SK-N-SH treated with all-trans-retinoic acid at 6 μM for 48 hours (cell line): ENCODE results near the gene LIG1.

Source experiments
- BACH2 ChIP-seq: fragments of 250-450 bp; sonication (Bioruptor Pico); IDR thresholded peaks from 2 replicates; pipeline ENCODE4 v1.9.0; 2021; ENCODE audit warnings: mild to moderate bottlenecking, borderline replicate concordance
- CSDC2 ChIP-seq: fragments of 250-450 bp; sonication (Bioruptor Pico); IDR thresholded peaks from 2 replicates; pipeline ENCODE4 v1.5.0; 2020; ENCODE audit warnings: mild to moderate bottlenecking, moderate library complexity
- ISL1 ChIP-seq: fragments of 250-450 bp; sonication (Bioruptor Pico); IDR thresholded peaks from 2 replicates; pipeline ENCODE4 v2.1.2; 2022; ENCODE audit warnings: mild to moderate bottlenecking, moderate library complexity
- OSR1 ChIP-seq: fragments of 250-450 bp; sonication (Bioruptor Pico); IDR thresholded peaks from 2 replicates; pipeline ENCODE4 v1.8.0; 2022; ENCODE audit warnings: moderate library complexity, mild to moderate bottlenecking, inconsistent platforms
- ZC3H10 ChIP-seq: fragments of 250-450 bp; sonication (Bioruptor Pico); IDR thresholded peaks from 2 replicates; pipeline ENCODE4 v1.5.1; 2021; ENCODE audit warnings: mild to moderate bottlenecking, moderate library complexity
- ZFP30 ChIP-seq: fragments of 450-650 bp; formaldehyde crosslinking; IDR thresholded peaks from 2 replicates; pipeline ENCODE4 v1.5.0; 2022; ENCODE audit warnings: mild to moderate bottlenecking, moderate library complexity
- ZNF565 ChIP-seq: fragments of 450-650 bp; formaldehyde crosslinking; conservative IDR thresholded peaks from 2 replicates; pipeline ENCODE4 v1.5.0; 2020; ENCODE audit warnings: low read depth, mild to moderate bottlenecking, moderate library complexity
- ZNF70 ChIP-seq: fragments of 450-650 bp; formaldehyde crosslinking; IDR thresholded peaks from 2 replicates; pipeline ENCODE4 v1.5.0; 2020; ENCODE audit warnings: mild to moderate bottlenecking, moderate library complexity
- TF ChIP-seq, protein P1 (sequence below): fragments of 250-450 bp; sonication (Bioruptor Pico); IDR thresholded peaks from 2 replicates; pipeline ENCODE4 v1.8.0; 2020; ENCODE audit warnings: mild to moderate bottlenecking, moderate library complexity, borderline replicate concordance
- TF ChIP-seq, protein P2 (sequence below): fragments of 250-450 bp; sonication (Bioruptor Pico); IDR thresholded peaks from 2 replicates; pipeline ENCODE4 v1.5.1; 2020; ENCODE audit warnings: low read depth, mild to moderate bottlenecking, moderate library complexity

DNA sequence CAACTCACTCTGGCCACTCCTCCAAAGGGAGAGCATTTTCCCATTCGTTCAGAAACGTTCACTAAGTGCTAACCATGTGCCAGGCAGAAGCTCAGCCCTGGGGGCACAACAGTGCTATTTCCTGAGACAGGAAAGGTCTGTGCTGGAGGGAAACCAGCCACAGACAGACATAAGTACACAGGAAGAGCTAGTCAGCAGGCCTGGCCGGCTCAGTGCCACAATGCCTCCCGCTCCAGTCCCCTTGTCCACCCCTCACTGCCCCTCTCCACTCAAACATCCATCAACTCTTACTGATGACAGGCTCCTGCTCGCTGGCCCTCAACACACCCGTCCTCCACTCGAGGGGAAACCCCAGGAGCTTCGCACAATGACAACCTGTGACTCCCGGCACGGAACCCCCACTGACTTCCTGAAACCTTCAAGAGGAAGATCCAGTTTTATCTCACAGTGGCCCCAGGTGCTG, 48.2 kb downstream of the LIG1 start:
- no peak for TF ChIP-seq ZFP30 (CRISPR knock-in tag)
- no peak for TF ChIP-seq ZC3H10 (CRISPR knock-in tag)
- no peak for TF ChIP-seq CSDC2 (CRISPR knock-in tag)
- TF ChIP-seq, protein P1, sequence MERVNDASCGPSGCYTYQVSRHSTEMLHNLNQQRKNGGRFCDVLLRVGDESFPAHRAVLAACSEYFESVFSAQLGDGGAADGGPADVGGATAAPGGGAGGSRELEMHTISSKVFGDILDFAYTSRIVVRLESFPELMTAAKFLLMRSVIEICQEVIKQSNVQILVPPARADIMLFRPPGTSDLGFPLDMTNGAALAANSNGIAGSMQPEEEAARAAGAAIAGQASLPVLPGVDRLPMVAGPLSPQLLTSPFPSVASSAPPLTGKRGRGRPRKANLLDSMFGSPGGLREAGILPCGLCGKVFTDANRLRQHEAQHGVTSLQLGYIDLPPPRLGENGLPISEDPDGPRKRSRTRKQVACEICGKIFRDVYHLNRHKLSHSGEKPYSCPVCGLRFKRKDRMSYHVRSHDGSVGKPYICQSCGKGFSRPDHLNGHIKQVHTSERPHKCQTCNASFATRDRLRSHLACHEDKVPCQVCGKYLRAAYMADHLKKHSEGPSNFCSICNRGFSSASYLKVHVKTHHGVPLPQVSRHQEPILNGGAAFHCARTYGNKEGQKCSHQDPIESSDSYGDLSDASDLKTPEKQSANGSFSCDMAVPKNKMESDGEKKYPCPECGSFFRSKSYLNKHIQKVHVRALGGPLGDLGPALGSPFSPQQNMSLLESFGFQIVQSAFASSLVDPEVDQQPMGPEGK, result no peak
- TF ChIP-seq, protein P2, sequence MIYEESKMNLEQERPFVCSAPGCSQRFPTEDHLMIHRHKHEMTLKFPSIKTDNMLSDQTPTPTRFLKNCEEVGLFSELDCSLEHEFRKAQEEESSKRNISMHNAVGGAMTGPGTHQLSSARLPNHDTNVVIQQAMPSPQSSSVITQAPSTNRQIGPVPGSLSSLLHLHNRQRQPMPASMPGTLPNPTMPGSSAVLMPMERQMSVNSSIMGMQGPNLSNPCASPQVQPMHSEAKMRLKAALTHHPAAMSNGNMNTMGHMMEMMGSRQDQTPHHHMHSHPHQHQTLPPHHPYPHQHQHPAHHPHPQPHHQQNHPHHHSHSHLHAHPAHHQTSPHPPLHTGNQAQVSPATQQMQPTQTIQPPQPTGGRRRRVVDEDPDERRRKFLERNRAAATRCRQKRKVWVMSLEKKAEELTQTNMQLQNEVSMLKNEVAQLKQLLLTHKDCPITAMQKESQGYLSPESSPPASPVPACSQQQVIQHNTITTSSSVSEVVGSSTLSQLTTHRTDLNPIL, result no peak
- no peak for TF ChIP-seq BACH2 (CRISPR knock-in tag)
- TF ChIP-seq ZNF565 (CRISPR knock-in tag), result no peak
- TF ChIP-seq OSR1 (CRISPR knock-in tag), result no peak
- TF ChIP-seq ZNF70 (CRISPR knock-in tag), result no peak
- no peak for TF ChIP-seq ISL1 (CRISPR knock-in tag)
